T1000 (cell line): ENCODE measurements around the gene LDB1.
A peak's percentile ranks its signal among the peaks of the same experiment; 100 is the strongest.

Source experiments
- DNase-seq: peaks from one replicate; lab custom pipeline; 2025; ENCODE audit warnings: mixed read lengths; lab: John Stamatoyannopoulos, UW

Gene LDB1, protein sequence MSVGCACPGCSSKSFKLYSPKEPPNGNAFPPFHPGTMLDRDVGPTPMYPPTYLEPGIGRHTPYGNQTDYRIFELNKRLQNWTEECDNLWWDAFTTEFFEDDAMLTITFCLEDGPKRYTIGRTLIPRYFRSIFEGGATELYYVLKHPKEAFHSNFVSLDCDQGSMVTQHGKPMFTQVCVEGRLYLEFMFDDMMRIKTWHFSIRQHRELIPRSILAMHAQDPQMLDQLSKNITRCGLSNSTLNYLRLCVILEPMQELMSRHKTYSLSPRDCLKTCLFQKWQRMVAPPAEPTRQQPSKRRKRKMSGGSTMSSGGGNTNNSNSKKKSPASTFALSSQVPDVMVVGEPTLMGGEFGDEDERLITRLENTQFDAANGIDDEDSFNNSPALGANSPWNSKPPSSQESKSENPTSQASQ

DNA sequence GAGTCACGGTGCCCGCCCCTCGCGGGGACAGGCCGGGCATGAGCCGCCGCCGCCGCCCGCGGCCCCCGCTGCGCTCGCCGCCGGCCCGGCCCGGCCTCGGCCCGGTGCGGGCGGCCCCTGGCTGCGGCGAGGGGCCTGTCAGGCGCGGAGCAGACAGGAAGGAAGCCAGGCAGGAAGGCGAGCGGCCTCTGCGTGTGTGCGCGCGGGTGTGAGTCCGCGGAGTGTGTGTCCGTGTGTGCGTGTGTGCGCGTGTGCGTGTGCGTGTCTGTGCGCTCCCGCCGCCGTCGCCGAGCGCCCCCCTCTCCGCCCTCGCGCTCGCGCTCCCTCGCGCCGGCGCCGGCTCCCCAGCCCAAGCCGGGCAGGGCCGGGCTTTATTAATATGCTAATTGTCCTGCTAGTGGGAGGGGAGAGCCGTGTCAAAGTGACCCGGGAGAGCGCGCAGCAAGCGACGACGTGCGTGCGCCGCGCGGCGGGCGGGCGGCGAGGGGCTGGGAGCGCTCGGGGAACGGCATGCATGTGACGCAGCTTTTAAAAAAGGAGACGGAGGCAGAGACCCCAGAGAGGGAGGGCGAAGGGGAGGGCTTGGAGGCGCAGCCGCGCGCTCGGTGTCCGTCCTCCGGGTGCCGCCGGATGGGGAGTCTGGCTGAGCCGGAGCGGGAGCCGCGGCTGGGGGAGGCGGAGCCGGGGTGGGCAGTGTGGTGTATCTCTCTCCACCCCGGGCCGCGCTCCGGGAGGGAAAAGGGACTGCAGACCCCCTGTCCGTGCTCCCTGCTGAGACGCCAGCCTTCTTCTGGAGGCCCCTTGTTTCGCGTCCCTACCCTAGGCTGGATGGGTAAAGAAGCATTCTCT lies at the start of gene LDB1:
Gene LDB1, minus strand, starts transcription at position 227 of the 849 bp plus-strand sequence. CDS start 258 bp downstream, outside the sequence.
- DNase-seq: peak; percentile 43

DNA sequence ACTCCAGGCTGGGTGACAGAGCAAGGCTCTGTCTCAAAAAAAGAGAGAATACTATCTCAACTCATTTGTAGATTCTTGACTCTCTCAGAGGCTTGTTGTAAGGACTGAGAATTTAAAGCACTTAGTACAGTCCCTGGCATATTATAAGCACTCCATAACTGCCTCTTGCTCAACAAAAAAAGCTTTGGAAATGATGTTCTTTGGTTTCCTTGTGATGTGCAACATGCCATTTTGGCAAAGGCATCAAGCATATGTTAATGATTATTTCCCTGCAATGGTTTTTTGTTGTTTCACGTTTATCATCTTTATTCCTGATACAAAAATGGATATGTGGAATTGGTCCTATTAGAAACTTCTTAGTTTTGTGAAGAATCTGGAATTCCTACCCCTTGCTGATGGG lies 47.7 kb upstream of the LDB1 start:
- no peak for DNase-seq

DNA sequence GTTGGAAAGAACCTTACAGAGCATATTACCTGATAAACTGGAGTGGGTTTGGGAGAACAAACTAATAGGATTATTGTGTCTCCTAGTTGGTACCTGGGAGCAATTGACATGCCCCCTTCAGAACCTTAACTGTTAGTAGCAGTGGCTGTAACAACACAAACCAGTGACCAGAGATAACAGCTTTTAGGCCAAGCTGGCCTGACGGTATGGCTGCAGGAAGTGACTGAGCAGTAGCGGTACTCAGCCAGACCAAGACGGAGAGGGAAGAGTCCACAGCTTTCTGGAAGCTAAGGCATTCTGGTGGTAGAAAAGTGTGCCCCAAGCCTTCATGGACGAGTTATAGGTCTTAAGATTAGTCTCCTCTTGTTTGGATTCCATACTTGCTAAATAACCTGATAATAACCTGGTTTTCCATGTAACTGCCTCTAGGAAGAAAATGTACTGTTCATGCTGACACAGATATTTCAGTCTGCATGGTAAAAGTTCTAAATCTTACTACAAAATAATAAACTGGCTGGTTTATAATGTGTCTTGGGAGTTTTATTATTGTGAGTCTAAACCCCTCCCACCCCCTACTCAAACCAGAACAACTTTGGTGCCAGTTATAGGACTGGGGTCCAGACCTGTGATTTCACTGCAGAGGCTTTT lies 43.3 kb upstream of the LDB1 start:
- no peak for DNase-seq

DNA sequence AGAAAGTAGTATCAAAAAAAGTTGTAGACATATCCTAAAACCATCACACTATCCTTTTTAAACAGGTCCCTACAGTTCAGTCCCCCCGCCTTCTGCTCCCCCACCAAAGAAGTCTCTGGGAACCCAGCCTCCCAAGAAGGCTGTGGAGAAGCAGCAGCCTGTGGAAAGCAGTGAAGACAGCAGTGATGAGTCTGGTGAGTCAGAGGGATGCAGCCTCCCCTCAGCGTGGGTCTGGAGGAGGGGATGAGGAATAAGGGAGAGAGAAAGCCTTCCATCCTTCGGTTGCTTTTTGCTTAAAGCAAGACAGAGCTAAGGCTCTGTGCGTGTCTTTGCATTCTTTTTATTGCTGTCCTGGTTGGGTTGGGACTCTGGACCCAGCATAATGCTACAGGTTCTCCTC lies 39.7 kb upstream of the LDB1 start:
- no peak for DNase-seq

DNA sequence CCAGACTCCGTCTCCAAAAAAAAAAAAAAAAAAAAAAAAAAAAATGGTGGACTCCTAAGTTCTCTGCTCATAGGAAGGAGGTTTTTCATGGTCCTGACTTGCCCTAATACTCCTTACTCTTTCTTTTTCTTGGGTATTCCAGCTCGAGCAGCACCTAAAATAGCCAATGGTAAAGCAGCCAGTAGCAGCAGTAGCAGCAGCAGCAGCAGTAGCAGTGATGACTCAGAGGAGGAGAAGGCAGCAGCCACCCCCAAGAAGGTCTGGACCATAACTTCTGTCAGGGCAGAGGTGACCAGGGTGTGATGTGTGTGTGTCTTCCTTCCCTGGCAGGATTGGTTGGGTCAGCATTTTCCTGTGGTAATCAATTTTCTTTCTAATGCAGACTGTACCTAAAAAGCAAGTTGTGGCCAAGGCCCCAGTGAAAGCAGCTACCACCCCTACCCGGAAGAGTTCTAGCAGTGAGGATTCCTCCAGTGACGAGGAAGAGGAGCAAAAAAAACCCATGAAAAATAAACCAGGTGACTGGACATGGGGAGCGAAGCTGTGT lies 39.0 kb upstream of the LDB1 start:
- DNase-seq: no peak

DNA sequence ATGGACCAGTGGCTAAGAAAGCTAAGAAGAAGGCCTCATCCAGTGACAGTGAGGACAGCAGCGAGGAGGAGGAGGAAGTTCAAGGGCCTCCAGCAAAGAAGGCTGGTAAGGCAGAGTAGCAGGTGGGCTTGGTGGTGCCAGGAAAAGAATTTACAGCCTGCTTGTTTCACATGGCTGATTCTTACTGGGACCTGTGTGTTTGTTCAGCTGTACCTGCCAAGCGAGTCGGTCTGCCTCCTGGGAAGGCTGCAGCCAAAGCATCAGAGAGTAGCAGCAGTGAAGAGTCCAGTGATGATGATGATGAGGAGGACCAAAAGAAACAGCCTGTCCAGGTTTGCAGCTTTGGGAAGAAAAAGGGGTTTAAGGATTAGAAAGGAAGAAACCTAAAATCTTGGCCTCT lies 37.1 kb upstream of the LDB1 start:
- DNase-seq: no peak

DNA sequence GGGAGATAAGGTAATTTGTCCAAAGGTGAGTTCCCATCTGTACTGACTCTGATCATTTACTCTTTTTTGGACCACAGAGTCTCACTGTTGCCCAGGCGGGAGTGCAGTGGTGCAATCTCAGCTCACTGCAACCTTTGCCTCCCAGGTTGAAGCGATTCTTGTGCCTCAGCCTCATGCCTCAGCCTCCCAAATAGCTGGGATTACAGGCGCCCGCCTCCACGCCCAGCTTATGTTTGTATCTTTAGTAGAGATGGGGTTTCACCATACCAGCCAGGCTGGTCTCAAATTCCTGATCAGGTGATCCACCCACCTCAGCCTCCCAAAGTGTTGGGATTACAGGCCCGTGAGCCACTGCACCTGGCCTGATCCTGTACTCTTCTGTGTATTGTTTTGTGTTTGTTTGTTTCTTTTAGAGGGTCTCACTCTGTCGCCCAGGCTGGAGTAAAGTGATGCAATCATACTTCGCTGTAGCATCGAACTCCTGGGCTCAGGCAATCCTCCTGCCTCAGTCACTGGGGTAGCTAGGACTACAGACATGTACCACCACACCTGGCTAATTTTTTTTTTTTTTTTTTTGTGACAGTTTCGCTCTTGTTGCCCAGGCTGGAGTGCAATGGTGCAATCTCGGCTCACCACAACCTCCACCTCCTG lies 34.4 kb upstream of the LDB1 start:
- DNase-seq: no peak

DNA sequence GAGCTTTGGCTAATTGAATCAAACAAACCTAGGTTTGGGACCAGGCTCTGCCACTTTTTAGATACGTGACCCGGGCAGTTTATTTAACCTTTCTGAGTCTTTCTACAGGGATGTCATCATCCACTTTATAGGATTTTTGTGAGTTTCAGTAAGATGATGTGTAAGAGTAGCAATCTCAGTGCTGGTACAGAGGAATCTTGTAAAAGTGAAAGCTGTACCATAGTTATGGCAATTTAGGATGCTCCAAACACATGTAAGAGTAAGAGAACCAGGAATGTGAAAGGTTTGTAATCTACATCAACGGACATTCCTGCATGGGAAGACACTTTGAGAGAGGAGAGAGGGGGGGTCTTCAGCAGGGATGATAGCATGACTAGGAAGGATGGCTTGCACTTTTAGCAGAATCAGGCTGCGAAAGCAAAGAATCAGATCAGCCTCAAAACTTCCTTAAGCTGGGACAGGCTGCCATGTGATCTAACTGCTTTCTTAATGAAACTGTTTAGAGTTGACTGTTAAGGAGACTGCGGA lies 33.0 kb upstream of the LDB1 start:
- no peak for DNase-seq

DNA sequence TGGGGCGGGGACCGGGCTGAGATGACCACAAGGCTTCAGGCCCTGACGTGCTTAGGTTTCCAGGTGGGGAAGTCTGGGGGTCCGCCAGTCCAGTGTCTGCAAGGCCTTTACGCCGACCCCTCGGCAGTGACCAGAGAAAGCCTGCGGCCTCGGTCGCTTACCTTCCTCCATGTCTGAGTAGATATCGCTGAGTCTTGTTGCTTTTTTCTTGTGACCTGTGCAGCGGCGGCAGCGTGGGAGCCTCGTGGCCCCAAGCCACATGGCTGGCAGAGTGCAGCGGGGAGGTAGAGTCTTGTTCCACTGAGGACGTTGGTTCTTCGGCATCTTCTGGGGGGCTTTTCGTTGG lies 32.4 kb upstream of the LDB1 start:
- DNase-seq: no peak

DNA sequence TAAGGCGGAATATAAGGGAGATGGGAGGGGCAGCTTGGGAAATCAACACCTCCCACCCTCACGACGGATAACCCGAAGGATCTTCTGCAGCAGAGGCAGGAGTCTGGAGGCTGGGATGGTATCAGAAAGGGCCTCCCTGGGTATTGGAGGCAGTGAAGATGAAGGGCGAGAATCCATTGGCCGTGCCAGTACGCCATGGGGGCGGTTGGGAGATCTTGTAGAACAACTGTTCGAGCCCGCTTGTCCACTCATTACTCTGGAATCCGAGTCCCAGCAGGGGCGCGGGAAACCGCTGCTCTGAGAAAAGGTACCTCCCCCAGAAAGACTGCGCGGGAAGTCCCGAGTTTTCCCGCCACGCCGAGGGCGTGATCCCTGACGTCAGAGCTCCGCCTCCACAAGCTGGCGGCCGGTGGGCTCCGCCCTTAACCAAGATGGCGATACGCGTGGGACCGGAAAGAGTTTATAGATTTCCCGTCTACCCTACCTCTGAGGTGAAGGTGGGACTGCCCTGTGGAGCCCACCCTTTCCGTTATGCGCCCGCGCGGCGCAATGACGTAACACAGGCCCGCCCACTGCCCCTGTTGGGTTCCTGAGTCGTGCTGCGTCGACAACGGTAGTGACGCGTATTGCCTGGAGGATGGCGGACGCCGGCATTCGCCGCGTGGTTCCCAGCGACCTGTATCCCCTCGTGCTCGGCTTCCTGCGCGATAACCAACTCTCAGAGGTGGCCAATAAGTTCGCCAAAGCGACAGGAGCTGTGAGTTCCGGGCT lies 31.8 kb upstream of the LDB1 start, which contains the start of gene NOLC1:
Gene NOLC1, plus strand, starts transcription at position 616 of the 771 bp plus-strand sequence. Its CDS starts 22 bp downstream, at position 638.
- DNase-seq: peak; percentile 98

DNA sequence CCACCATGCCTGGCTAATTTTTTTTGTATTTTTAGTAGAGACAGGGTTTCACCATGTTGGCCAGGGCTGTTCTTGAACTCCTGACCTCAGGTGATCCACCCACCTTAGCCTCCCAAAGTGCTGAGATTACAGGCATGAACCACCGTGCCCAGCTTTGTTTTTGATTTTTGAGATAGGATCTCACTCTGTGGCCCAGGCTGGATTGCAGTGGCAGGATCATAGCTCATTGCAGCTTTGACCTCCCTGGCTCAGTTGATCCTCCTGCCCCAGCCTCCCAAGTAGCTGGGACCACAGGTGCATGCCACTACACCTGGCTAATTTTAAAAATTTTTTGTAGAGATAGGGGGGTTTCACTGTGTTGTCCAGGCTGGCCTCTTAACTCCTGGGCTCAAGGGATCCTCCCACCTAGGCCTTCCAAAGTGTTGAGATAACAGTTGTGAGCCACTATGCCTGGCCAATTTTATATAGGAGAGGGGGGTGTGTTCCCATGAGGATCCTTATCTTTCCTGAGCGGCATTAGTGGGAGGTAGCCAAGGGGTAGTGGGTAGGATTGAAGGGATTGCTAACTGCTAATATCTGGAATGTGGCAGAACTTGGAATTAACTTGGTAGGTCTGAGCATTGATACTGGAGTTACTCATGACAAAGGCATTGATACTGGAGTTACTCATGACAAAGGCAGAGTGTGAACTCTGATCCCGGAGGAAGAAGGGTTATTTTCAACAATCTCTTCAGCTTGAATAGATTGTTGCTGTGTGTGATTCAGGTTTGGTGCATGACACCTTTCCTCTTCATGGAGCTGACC lies 31.0 kb upstream of the LDB1 start:
- no peak for DNase-seq

DNA sequence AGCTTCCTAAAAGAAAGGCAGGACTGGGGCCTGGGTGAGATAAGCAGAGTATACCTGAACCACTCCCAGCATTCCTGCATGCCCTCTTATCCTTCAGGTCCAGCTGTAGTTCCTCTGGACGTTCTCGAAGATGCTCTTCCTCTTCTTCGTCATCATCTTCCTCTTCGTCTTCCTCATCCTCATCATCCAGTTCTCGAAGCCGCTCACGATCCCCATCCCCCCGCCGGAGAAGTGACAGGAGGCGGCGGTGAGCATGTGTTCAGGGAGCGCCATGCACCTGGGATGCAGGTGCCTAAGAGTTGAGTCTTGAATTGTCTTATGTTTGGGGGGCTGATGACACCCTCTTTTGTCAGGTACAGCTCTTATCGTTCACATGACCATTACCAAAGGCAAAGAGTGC lies 28.1 kb upstream of the LDB1 start:
- DNase-seq: no peak

DNA sequence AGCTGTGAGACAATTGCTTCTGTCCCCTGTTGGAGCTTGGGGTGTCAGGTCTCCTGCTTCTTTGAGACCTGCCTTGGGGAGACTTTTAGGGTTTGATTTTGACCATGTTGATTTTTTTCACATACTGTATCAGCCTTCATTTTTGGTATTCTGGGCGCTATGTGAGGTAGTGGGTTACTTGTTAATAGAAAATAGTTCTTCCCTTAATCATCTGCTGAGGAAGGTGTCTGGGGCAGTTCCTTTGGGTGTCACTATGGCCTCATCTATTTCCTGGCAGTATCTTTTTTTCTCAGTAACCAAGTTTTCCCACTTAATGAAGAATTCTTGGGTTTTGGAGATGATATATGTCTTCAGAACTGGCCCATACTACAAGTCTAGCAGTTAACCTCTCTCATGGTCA lies 27.4 kb upstream of the LDB1 start:
- DNase-seq: no peak

DNA sequence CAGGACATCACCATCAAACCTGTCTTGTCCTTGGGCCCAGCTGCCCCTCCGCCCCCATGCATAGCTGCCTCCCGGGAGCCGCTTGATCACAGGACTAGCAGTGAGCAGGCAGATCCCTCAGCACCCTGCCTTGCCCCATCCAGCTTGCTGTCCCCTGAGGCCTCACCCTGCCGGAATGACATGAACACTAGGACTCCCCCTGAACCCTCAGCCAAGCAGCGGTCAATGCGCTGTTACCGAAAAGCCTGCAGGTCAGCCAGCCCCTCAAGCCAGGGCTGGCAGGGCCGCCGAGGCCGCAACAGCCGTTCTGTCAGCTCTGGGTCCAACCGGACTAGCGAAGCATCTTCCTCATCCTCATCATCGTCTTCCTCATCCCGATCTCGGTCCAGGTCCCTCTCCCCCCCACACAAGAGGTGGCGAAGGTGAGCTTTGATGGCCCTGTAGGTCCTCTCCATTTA lies 26.8 kb upstream of the LDB1 start:
- DNase-seq: no peak

DNA sequence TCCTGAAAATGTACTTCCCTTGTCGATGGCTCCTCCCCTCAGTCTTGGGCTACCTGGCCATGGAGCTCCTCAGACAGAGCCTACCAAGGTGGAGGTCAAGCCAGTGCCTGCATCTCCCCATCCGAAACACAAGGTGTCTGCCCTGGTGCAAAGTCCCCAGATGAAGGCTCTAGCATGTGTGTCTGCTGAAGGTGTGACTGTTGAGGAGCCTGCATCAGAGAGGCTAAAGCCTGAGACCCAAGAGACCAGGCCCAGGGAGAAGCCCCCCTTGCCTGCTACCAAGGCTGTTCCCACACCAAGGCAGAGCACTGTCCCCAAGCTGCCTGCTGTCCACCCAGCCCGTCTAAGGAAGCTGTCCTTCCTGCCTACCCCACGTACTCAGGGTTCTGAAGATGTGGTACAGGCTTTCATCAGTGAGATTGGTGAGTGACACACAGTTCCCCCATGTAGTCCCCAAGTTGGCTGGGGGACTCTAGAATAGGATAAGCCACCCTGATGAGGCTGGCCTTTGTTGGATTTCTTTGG lies 21.5 kb upstream of the LDB1 start:
- no peak for DNase-seq

DNA sequence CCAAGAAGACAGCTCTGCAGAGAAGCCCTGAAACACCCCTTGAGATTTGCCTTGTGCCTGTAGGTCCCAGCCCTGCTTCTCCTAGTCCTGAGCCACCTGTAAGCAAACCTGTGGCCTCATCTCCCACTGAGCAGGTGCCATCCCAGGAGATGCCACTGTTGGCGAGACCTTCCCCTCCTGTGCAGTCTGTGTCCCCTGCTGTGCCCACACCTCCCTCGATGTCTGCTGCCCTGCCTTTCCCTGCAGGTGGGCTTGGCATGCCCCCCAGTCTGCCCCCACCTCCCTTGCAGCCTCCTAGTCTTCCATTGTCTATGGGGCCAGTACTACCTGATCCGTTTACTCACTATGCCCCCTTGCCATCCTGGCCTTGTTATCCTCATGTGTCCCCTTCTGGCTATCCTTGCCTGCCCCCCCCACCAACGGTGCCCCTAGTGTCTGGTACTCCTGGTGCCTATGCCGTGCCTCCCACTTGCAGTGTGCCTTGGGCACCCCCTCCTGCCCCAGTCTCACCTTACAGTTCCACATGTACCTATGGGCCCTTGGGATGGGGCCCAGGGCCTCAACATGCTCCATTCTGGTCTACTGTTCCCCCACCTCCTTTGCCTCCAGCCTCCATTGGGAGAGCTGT lies 20.9 kb upstream of the LDB1 start:
- DNase-seq: no peak

DNA sequence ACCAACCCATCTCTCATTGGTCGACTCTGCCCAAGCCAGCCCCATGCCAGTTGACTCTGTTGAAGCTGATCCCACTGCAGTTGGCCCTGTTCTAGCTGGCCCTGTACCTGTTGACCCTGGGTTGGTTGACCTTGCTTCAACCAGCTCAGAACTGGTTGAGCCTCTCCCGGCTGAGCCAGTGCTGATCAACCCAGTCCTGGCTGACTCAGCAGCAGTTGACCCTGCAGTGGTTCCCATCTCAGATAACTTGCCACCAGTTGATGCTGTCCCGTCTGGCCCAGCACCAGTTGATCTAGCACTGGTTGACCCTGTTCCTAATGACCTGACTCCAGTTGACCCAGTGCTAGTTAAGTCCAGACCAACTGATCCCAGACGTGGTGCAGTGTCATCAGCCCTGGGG lies 20.1 kb upstream of the LDB1 start:
- DNase-seq: no peak

DNA sequence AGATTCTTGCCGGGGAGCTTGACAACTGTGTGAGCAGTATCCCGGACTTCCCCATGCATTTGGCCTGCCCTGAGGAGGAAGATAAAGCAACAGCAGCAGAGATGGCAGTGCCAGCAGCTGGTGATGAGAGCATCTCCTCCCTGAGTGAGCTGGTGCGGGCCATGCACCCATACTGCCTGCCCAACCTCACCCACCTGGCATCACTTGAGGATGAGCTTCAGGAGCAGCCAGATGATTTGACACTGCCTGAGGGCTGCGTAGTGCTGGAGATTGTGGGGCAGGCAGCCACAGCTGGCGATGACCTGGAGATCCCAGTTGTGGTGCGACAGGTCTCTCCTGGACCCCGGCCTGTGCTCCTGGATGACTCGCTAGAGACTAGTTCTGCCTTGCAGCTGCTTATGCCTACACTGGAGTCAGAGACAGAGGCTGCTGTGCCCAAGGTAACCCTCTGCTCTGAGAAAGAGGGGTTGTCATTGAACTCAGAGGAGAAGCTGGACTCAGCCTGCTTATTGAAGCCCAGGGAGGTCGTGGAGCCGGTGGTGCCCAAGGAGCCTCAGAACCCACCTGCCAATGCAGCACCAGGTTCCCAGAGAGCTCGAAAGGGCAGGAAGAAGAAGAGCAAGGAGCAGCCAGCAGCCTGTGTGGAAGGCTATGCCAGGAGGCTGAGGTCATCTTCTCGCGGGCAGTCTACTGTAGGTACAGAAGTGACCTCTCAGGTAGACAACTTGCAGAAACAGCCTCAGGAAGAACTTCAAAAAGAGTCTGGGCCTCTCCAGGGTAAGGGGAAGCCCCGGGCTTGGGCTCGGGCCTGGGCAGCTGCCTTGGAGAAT lies 19.3 kb upstream of the LDB1 start:
- no peak for DNase-seq
